GM20431 (cell line): ENCODE data around the gene HES3.

ENCODE experiments used
- in situ Hi-C: fragments of 300-500 bp; cut with MseI, MboI; formaldehyde crosslinking; loops from one replicate; pipeline ENCODE4 v1.15.0; 2020; ENCODE audit warnings: low sequenced_read_pairs; ENCODE audit not compliant: unreplicated experiment

The HES3 gene

GRCh38 chr1:6273380-6273891 lies 29.5 kb downstream of the HES3 start:
- in situ Hi-C loops, result loop anchor here (25.0 kb wide), 1 partner anchor 139 kb away; the partner anchor contains the start of genes ESPN and HES2

GRCh38 chr1:6274102-6274501 lies 30.1 kb downstream of the HES3 start:
- in situ Hi-C loops, result loop anchor here (25.0 kb wide), 1 partner anchor 138 kb away; the partner anchor contains the start of genes ESPN and HES2

GRCh38 chr1:6274622-6275139 lies 30.7 kb downstream of the HES3 start:
- in situ Hi-C loops, result loop anchor here (25.0 kb wide), 1 partner anchor 138 kb away; the partner anchor contains the start of genes ESPN and HES2

GRCh38 chr1:6275826-6276782 lies 32.1 kb downstream of the HES3 start:
- in situ Hi-C loops, result no loop called here

GRCh38 chr1:6276811-6277555 lies 33.0 kb downstream of the HES3 start:
- in situ Hi-C loops, result no loop called here

GRCh38 chr1:6278263-6278662 lies 34.3 kb downstream of the HES3 start:
- in situ Hi-C loops, result no loop called here

GRCh38 chr1:6279066-6279465 lies 35.1 kb downstream of the HES3 start:
- in situ Hi-C loops, result no loop called here

GRCh38 chr1:6279613-6280383 lies 35.8 kb downstream of the HES3 start:
- in situ Hi-C loops, result no loop called here

GRCh38 chr1:6280761-6281451 lies 36.9 kb downstream of the HES3 start:
- in situ Hi-C loops, result no loop called here

GRCh38 chr1:6281511-6282402 lies 37.8 kb downstream of the HES3 start:
- in situ Hi-C loops, result no loop called here

- in situ Hi-C loops, result no loop called here
Observed at GRCh38 chr1:6282577-6283270, 38.7 kb downstream of the HES3 start.

GRCh38 chr1:6285336-6285735 lies 41.4 kb downstream of the HES3 start:
- in situ Hi-C loops, result no loop called here

GRCh38 chr1:6286266-6286665 lies 42.3 kb downstream of the HES3 start:
- in situ Hi-C loops, result no loop called here

GRCh38 chr1:6287029-6287428 lies 43.0 kb downstream of the HES3 start:
- in situ Hi-C loops, result no loop called here

- in situ Hi-C loops, result no loop called here
Observed at GRCh38 chr1:6287431-6287886, 43.5 kb downstream of the HES3 start.

- in situ Hi-C loops, result no loop called here
Observed at GRCh38 chr1:6288026-6288425, 44.0 kb downstream of the HES3 start.

GRCh38 chr1:6288665-6289064 lies 44.7 kb downstream of the HES3 start:
- in situ Hi-C loops, result no loop called here
